ENCODE results near the gene CDH13. TPM values are rescaled to one million over a fixed set of nuclear protein-coding genes. Genes with fewer than 3 reads are reported as not detected.

Gene CDH13
- total and polyA plus RNA-seq, 10 of the 15 experiments (the other 5 are each of a cell fraction or from before 2014, with no cell fraction given), result under 0.01 to 0.05 TPM; not detected in 8

DNA sequence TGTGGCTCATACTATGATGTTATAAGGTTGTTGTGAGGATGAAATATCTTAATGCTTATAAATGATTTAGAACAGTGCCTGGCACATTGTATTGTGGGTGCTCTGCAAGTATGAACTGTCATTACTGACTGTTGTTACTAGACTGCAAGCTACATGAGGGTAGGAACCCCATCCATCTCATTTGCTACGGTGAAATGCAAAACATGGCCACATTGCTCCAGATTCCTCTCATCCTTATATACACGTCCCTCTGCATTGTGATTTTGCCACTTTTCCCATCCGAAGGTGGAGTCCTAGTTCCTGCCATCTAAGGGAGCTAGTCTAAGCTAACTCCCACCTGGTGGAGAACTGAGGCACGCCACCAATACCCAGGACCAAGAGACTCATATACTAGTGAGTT, 1210.8 kb downstream of the CDH13 start:
- 40% methylated on average over 4 of the region's 4 CpGs for WGBS (ENCODE audit: insufficient coverage, insufficient replicate concordance, low lambda C conversion rate, missing lambda C conversion rate)
- Histone ChIP-seq H3K4me1 (ENCODE audit: control insufficient read depth, insufficient read depth, low read length) (no peaks in the 10 kb centered on the region), H3K36me3 (ENCODE audit: control insufficient read depth in 2 of 2, insufficient read depth in 2 of 2, low read length in 1 of 2) (no peaks in the 10 kb centered on the region), H3K9me3 (replicated peaks; ENCODE audit: control insufficient read depth, insufficient read depth, low read length) (no peaks in the 10 kb centered on the region), H3K27ac (ENCODE audit: control insufficient read depth, insufficient read depth) (no peak overlapping the region), H3K9ac (ENCODE audit: control insufficient read depth, insufficient read depth, low read length) (no peak overlapping the region), H4K20me1 (ENCODE audit: control insufficient read depth, insufficient read depth) (no peaks in the 10 kb centered on the region), H3K4me3 (no peak overlapping the region), H3K4me2 (ENCODE audit: control insufficient read depth, insufficient read depth) (no peak overlapping the region), H3K27me3 (replicated peaks in 1 of 2; ENCODE audit: control insufficient read depth in 2 of 2, insufficient read depth in 2 of 2, low read length in 1 of 2) (no peaks in the 10 kb centered on the region), H3K79me2 (ENCODE audit: control insufficient read depth, insufficient read depth, low read length) (no peaks in the 10 kb centered on the region), H2AFZ (ENCODE audit: control insufficient read depth, low read depth, low read length) (no peak overlapping the region)
- CTCF ChIA-PET, result interaction anchor here (3.2 kb wide), 1 partner anchor 12 kb away, joined by 22 read pairs; no protein-coding TSS in a partner anchor
- POLR2A ChIA-PET, result no interaction called here
- in situ Hi-C loops (cut with MboI), result no loop called here
- ATAC-seq (no peak), FAIRE-seq (no peak), DNase-seq (ENCODE audit: low read depth, low spot score) (no peak)
- SMC1A ChIA-PET (ENCODE audit: uncharacterized antibody, unreplicated experiment), result no interaction called here
- intact Hi-C loops (cut with micrococcal nuclease; ENCODE audit: unreplicated experiment), result no loop called here
- BruUV-seq (replicated peaks), result no TSS peak
- RAD21 ChIA-PET (ENCODE audit: unreplicated experiment), result no interaction called here
- no peak for TF ChIP-seq ZZZ3 (IDR thresholded peaks at IDR 0.05; ENCODE audit: control insufficient read depth, insufficient read length, low read depth)
- TF ChIP-seq BCL11A (IDR thresholded peaks at IDR 0.05; ENCODE audit: low read depth, low read length), result no peak
- TF ChIP-seq BMI1 (IDR thresholded peaks at IDR 0.05; ENCODE audit: borderline replicate concordance), result no peak

DNA sequence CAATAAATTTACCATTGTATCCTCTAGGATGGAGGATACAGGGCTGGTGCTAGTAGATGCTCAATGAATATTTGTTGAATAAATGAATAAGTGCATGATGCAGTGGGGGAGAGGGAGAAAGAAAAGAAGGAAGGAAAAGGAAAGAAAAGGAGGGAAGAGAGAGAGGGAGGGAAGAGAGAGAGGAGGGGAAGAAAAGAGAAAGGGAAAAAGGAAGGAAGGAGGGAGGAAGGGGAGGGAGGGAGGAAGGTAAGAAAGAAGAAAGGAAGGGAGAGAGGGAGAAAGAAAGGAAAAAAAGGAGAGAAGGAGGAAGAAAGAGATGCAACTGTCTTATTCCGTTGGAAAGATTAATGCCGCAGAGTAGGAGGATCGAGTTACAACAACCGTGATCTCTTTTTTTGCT, 1211.4 kb downstream of the CDH13 start:
- intact Hi-C loops (cut with micrococcal nuclease; ENCODE audit: unreplicated experiment) (no loop called here), in situ Hi-C loops (cut with MboI) (no loop called here)
- RAD21 ChIA-PET (ENCODE audit: unreplicated experiment), result no interaction called here
- DNase-seq (ENCODE audit: low read depth, low spot score) (no peak), ATAC-seq (no peak), FAIRE-seq (no peak)
- CTCF ChIA-PET, result no interaction called here
- Histone ChIP-seq H3K9ac (ENCODE audit: control insufficient read depth, insufficient read depth, low read length) (no peak overlapping the region), H3K79me2 (ENCODE audit: control insufficient read depth, insufficient read depth, low read length) (no peaks in the 10 kb centered on the region), H3K9me3 (replicated peaks; ENCODE audit: control insufficient read depth, insufficient read depth, low read length) (no peaks in the 10 kb centered on the region), H3K4me2 (ENCODE audit: control insufficient read depth, insufficient read depth) (no peak overlapping the region), H3K27ac (ENCODE audit: control insufficient read depth, insufficient read depth) (no peak overlapping the region), H3K27me3 (replicated peaks in 1 of 2; ENCODE audit: control insufficient read depth in 2 of 2, insufficient read depth in 2 of 2, low read length in 1 of 2) (no peaks in the 10 kb centered on the region), H4K20me1 (ENCODE audit: control insufficient read depth, insufficient read depth) (no peaks in the 10 kb centered on the region), H3K36me3 (ENCODE audit: control insufficient read depth in 2 of 2, insufficient read depth in 2 of 2, low read length in 1 of 2) (no peaks in the 10 kb centered on the region), H2AFZ (ENCODE audit: control insufficient read depth, low read depth, low read length) (no peak overlapping the region), H3K4me1 (ENCODE audit: control insufficient read depth, insufficient read depth, low read length) (no peaks in the 10 kb centered on the region), H3K4me3 (no peak overlapping the region)
- TF ChIP-seq STAT1 (conservative IDR thresholded peaks at IDR 0.05) (no peak), NFYB (IDR thresholded peaks at IDR 0.05; ENCODE audit: insufficient read depth, low read depth, low read length) (no peak), SP1 (IDR thresholded peaks at IDR 0.05; ENCODE audit: low read depth, low read length) (no peak), SREBF1 (IDR thresholded peaks at IDR 0.05; ENCODE audit: low read length) (no peak), MTA3 (IDR thresholded peaks at IDR 0.05; ENCODE audit: borderline replicate concordance, low read length) (no peak), SMC3 (IDR thresholded peaks at IDR 0.05; ENCODE audit: borderline replicate concordance, low read length) (no peak)
- TF ChIP-seq, protein P1, sequence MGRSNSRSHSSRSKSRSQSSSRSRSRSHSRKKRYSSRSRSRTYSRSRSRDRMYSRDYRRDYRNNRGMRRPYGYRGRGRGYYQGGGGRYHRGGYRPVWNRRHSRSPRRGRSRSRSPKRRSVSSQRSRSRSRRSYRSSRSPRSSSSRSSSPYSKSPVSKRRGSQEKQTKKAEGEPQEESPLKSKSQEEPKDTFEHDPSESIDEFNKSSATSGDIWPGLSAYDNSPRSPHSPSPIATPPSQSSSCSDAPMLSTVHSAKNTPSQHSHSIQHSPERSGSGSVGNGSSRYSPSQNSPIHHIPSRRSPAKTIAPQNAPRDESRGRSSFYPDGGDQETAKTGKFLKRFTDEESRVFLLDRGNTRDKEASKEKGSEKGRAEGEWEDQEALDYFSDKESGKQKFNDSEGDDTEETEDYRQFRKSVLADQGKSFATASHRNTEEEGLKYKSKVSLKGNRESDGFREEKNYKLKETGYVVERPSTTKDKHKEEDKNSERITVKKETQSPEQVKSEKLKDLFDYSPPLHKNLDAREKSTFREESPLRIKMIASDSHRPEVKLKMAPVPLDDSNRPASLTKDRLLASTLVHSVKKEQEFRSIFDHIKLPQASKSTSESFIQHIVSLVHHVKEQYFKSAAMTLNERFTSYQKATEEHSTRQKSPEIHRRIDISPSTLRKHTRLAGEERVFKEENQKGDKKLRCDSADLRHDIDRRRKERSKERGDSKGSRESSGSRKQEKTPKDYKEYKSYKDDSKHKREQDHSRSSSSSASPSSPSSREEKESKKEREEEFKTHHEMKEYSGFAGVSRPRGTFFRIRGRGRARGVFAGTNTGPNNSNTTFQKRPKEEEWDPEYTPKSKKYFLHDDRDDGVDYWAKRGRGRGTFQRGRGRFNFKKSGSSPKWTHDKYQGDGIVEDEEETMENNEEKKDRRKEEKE (IDR thresholded peaks at IDR 0.05), result no peak
- 81% methylated on average over 4 of the region's 4 CpGs for WGBS (ENCODE audit: insufficient coverage, insufficient replicate concordance, low lambda C conversion rate, missing lambda C conversion rate)
- POLR2A ChIA-PET, result no interaction called here
- no TSS peak for BruUV-seq (replicated peaks)
- SMC1A ChIA-PET (ENCODE audit: uncharacterized antibody, unreplicated experiment), result no interaction called here
